AG08396 (cell line): ENCODE data around the gene PTTG1.

Experiments used
- DNase-seq: peaks from one replicate; pipeline ENCODE4 v3.0.0; 2012; ENCODE audit warnings: low spot score, mixed read lengths

Gene PTTG1

DNA sequence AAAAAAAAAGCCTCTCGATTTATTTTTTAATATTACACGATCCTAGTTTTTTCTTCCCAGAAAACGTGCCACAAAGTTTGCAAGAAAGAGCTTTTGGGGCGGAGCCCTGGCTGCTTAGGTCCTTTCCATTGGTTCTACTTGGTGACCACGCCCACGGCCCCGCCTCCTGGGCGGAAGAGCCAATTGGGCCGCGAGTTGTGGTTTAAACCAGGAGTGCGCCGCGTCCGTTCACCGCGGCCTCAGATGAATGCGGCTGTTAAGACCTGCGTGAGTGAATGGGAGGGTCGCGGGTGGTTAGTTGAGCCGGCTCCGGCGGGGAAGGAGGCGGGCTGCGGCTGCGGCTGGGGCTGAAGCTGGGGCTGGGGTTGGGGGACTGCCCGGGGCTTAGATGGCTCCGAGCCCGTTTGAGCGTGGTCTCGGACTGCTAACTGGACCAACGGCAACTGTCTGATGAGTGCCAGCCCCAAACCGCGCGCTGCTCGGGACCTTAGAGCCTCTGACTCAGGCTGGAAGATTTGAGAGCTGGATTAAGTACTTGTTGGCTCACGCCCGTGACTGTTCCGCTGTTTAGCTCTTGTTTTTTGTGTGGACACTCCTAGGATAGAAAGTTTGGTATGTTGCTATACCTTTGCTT, at the start of gene PTTG1:
TSS of gene PTTG1 (plus strand) at position 231 of the 634 bp plus-strand sequence. CDS start 458 bp downstream, outside the sequence.
- DNase-seq, result peak; percentile 92

DNA sequence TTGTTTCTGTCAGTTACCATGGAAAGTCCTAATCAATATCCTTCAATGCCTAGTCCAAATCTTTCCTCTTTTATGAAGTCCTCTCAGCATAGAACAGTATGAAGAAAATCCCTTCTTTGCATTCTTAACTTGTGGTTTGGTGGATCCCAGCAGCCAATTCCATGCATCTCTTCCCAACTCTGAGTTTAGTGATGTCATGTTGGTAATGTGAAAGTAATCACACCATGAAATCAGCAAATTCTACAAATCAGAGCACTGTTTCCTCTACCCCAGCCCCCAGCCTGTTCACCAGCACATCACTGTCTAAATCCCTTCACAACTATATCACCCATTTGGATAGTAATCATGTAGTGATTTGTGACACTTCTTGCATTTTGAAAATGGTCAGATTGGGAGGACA, 46.5 kb upstream of the PTTG1 start:
- DNase-seq, result no peak

DNA sequence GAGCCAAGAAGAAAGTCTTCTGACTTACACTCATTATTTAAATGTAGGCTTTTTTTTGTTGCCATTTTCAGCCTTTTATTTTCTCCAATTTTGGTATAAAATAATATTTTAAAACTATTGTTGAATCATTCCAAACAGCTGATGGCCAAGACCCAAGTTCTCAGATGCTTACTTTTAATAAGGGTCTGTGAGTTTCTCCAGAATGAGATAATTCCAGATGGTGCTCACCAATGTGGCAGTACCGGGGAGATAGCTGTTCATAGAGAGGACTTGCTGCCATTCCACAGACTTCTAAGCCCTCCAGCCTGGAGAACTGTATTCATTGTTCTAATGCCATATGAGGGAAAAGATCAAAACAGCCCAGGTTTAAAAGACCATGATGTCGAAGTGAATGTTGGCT, 46.0 kb upstream of the PTTG1 start:
- DNase-seq, result no peak

DNA sequence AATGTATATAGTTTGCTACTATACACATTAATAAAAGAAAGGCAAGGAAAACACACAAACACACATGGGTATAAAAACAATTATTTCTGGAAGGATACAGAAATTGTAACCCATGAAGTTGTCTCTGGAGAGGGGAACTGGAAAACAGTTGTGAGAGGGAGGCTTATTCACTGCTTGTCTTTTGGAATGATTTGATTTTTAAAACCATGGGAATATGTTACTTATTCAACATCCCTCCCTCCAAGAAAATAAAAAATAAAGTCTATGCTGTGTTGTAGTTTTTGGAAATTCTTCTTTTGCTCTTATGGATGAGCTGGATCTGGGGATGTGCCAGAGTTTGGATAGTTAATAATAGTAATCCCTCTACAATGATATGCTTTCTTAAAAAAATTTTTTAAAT, 45.2 kb upstream of the PTTG1 start:
- DNase-seq, result no peak

DNA sequence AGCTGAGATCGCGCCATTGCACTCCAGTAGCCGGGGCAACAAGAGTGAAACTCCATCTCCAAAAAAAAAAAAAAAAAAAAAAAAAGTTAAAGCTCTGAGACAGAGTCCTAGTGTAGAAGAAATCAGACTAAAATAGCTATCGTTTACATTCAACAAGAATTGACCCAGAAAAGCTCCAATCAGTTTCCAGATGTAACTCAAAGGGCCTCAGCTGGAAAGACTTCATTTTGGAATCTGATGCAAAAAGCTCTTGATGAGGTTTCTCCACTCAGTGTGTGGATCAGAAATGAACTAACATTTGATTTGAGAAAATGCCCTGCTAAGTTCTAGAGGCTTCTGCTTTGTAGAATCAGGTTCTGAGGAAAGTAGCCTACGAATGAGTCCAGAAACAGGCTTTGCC, 44.0 kb upstream of the PTTG1 start:
- no peak for DNase-seq

DNA sequence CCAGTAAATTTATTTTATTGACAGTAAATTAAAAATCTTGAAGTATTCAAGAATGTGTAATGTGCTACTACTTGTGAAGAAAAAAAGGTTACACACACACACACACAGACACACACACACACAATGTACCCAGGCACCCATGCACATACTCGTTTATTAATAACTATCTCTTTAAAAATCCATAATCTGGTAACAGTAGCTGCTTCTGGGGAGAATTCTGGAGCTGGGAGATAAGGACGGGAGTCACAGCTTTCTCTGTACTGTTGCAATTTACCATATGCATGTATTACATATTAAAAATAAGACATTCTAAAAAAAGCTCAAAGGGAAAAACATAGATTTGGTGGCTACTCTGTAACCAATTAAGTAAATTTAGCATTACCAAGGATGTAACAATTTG, 43.3 kb upstream of the PTTG1 start:
- no peak for DNase-seq

DNA sequence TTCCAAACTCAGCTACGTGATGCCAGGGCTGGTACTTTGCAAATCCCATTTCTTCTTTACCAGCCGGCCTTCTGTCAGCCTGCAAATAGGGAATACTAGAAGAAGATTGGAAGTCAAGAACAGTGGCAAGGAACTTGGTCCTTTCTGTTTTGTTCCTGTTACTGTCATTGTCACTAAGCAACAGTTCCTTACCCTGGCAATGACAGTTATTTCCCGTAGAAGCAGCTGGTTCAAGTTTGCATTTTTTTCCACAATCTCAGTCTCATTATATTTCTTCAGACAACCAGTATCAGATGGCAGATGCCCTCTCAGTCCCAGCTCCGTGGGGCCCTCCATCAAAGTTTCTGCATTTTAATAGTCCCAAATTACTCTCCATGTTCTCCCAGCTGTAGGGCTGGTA, 42.1 kb upstream of the PTTG1 start:
- DNase-seq, result no peak

DNA sequence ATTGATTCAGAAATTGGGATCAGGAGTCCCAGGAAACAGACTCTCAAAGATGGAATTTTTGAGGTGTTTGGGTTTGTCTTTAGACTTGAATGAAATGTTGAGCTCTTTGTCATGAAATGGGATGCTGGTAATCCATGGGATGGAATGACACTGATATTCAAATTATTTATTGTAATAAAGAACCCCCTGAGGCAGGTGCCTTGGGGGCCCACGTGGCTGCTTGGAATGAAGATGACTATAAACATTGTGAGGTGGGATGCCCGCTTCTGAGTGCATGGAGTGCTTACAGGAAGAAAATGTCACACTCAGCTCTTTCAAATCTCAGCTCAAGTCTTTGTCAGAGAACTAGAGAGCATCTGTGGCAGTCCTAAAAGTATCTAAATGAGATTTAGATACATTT, 41.6 kb upstream of the PTTG1 start:
- DNase-seq, result no peak

DNA sequence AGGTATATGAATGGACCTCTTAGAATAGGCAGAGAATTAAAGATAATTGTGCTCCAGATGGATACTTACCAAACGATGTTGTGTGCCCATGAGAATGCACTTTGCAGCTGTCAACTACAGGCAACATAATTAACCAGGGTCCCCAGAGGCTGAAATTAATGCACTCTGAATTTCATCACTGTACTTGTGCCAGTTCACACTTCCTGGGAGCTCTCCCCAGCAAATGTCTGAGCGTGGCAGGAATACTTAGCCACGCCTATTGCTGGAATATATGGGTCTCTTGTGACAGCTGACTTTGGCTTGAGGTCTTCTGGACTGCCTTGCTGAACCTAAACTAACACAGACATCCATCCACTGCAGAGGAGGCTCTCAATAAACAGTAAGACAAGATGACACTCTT, 39.3 kb upstream of the PTTG1 start:
- no peak for DNase-seq

DNA sequence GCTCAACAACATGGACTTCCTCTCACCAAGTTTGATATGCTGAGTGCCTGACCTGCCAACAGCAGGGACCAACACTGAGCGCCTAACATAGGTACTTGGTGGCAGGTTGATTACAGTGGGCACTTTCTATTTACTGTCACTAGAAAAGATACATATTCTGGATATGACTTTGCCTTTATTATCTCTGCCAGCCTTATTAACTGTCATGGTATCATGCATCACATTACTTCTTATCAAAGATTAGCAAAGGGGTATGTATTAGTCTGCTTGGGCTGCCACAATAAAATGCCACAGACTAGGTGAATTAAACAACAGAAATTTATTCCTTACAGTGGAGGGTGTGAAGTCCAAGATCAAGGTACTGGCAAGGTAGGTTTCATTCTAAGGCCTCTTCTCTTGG, 37.0 kb upstream of the PTTG1 start:
- DNase-seq, result no peak

DNA sequence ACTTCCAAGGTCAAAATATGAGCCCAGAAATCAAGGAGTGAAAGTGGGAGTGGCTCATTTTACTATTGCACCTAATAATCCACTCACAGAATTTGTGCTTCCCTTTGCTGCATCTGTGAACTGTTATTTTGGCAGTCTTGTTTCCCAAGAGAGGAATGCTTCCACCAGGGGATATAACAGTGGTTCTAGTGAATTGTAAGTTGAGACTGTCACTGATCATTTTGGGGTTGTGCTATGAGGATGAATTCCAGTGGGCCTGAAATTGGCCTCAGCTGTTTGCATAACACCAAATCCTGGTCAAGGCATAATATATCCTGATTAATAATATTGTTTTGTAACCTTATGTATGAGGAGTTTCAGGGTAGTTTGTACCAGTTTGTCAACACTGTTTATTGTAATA, 36.2 kb upstream of the PTTG1 start:
- DNase-seq, result no peak

DNA sequence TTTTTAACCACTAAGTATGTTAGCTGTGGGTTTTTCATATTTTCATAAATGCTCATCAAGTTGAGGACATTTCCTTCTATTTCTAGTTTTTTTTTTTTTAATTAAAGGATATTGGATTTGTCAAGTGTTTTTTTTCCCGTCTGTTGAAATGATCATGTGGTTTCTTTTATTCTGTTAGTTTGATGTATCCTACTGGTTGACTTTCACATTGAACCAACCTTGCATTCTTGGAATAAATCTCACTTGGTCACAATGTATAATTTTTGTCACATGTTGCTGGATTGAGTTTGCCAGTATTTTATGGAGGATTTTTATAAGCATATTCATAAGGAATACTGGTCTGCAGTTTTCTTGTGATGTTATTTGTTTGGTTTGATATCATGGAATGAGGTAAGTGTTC, 34.2 kb upstream of the PTTG1 start:
- DNase-seq, result no peak

DNA sequence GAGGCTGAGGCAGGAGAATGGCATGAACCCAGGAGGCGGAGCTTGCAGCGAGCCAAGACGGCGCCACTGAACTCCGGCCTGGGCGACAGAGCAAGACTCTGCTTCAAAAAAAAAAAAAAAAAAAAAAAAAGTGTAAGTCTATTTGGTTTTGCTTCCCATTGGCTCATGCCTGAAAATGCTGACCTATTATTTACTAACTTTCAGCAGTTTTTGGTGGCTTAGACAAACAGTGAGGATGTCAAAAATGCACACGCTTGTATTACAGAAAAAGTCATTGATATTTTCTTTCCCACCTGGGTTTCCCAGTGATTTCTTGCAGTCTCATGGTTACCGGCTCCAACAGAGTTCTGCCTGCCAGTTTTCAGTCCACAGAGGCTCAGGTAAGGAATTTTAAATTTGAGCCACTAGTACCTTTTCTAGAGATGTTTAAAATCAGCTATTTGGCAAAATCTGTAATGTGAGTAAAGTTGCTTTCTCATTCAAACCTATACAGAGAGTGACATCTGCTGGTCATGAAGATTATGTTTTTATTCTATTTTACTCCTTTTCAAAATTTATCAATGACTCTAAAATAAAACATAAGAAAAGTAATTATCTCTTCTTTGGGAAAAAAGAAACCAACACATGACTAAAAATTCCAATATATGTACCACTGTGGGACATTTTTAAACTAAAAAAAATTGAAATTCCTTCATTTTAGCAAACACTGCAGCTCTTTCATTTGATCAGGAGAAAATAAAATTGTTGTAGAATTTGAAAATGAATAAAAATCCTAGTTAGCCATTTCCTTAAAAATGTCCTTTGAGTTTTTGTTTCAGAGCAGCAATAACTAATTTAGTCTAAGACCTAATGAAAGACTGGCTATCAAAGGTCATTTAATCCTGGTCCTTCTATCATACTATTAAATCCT, 30.6 kb upstream of the PTTG1 start:
- DNase-seq, result no peak

DNA sequence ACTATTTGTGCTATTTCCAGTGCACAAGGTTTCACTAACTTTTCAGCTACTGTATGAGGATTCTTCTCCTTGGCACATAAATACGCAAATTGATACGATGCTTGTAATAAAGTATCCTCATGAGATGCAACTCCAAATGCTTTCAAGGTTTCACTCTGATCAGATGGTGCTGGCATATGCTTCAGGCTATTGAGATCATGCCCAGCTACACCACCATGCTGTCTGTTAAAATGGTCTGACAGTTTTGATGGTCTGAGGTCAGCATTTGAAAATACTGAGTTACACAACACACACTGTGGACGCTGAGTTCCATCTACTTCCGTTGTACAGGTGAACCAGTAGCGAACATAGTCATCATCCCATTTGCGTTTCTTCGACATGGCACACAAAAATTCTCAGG, 26.5 kb upstream of the PTTG1 start:
- no peak for DNase-seq

DNA sequence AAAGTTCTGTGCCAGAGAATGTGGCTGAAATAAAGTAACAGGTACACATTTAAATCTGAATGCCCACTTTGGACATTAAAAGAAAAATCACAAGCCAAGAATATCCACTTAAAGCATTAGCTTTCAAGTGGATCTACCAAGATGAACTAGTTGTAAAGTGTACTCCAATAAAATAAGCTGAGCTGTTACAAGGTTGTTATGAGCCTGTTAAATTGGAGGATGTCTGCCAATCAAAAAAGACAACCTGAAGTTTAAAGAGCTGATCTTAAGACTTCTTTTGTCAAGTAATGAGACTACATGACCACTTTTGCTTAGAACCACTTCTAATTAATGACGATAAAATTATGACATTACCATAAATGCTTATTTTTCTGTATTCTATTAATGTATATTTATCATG, 24.2 kb upstream of the PTTG1 start:
- DNase-seq, result no peak

DNA sequence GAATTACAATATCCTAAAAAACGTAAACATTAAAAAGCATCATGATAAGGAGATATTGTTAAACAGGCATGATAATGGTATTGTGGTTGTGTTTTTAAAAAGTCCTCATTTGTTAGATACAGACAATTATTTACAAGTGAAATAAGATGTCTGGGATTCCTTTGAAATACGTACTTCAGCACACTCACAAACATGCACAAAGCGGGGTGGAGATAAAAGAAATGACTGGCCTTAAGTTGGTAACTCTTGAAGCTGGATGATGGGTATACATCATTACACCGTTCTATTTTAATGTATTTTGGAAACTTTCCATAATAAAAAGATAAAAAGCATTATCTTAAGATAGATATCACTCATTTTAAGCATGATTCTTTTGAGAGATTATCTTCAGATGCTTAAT, 22.8 kb upstream of the PTTG1 start:
- DNase-seq, result no peak

DNA sequence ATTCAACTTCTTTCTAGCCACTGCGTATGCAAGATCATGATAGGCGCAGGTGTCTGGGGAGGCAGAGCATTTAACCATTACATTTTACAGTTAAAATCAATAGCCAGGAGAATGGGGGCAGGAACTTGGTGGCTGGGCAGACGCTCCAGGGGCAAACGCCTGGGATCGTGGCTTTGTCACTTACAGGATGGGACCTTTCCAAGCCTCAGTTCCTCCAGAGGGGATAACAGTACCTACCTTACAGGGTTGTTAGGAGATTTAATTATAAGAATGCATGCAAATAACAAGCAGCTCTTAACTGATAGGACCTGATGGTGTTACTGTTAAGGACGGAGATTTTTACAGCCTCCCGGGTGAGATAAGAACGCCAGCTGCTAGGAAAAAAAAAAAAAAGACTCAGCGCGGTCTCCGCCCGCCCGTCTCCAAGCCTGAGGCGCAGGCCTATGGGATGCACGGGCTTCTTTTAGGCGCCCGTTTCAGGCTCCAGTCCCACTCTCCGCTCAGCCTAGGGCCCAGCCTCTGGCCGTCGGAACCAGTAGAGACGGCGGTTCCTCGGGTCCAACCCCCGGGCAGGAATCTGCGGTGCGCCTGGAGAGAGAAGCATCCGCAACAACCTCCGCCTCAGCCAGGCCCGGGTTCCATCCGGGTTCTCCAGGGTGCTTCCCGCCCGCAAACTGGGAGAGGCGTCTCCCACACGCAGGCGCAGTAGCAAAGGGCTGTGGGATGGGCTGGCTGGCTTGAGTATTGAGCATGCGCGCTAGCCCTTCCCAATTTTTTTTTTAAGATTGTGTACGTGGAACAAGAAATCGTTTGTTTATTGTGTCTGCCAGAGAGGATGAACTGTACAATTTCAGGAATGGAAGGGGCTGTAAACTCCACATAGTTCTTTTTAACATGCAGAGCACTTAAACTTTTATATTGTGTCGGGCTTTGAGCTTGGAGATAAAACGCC, 22.0 kb upstream of the PTTG1 start, which contains the start of gene FAM200C:
TSS of gene FAM200C (minus strand) at position 653 of the 952 bp plus-strand sequence. CDS start 4,564 bp downstream, outside the sequence.
- peak; percentile 98 for DNase-seq

DNA sequence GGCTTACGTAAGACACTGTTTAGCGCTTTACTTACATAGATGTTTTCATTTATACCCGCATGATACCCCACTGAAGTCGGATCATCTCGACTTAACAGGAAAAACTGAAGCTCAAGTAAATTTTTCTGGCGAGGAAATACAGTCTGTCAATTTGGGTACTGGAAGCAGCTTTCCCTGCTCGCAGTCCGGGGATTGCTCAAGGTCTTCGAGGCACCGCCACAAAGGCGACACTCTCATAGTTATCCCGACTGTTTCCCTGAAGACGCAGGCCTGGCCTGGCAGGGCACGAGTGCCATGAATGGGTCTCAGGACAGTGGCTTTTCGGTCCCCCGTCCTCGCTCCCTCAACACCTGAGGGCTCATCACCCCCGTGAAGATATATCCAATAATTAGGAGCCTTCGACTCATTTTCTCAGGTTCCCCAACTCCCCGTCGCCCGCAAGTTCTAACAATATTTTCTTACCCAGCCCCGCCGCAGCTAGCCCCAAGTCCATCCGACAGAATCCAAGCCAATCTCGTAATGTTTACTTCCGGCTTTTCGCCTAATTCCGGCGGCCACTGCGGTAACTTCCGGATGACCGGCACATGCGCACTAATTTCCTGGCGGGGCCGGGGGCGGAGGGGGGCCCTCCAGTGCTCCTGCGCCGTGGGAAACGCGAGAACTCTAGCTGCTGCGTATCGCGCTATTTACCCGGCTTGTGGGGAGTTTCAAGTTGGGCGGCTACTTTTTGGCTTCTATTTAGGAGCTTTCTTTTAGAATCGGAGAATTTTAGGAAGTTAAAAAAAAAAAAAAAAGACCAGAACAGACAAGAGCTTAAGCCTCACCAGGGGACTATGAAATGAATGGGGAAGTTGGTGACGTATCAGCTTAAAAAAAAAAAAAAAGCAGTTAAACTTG, 2.8 kb upstream of the PTTG1 start, which contains the start of gene SLU7:
TSS of gene SLU7 (minus strand) at position 521 of the 897 bp plus-strand sequence. CDS start 3,787 bp downstream, outside the sequence.
- DNase-seq, result peak; percentile 94

DNA sequence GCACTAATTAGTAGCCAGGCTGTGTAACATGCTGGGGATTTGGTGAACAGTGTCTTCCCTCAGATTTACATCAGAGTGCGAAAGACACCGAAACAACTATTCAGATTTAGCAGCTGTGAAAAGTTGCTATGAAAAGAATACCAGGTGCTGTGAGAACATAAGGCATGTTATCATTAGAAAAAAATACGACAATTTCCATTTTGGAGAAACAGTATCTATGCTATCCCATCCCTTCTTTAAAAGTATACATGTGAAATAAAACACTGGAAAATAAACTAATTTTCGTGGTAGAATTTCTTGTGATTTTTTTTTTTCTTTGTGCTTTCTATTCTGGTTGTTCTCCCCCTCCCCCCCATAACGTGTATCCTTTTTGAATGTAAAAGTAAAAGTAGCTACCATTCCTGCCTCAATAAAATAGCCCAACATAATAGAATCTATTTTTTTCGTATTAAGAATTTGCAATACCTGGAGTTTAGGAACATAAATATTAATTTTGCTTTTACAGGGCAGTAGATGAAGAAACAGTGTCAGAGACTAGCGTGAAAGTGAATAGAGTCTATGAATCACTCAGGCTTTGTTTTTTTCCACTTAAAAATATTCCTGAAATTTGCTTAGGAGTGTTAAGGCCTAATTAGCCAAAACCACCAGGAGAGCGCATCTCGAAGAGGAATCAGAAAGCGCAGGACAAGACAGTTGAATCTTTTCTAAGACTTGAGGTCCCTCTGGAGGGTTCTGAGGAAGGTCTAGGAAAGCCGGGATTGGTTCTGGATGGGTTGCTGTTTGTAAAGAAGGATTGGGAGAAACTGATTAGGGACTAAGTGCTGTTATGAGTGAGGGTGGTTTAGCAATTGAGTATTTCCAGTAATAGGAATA, 2.0 kb upstream of the PTTG1 start:
- no peak for DNase-seq

DNA sequence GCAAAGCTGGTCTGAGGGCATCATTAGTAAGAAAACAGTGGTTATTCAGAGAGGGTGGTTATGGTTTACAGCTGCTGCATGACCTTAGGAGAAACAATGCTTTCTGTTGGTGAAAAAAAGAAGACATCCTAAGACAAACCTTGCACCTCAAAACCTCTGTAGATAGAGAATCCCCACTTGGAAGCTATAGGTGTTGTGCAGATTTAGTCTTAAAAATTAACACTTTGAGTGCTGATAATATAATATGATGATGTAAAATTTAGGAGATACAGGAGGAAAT, 1.4 kb upstream of the PTTG1 start:
- no peak for DNase-seq
